SK-N-MC (cell line): Measurements from ENCODE around the gene CDKAL1.

Experiments
- EZH2 ChIP-seq: fragments of 200-600 bp; sonication (generic); IDR thresholded peaks from one replicate; pipeline ENCODE4 v1.6.1; 2017; ENCODE audit warnings: antibody characterized with exemption
- FOXP2 ChIP-seq: optimal IDR thresholded peaks from 2 replicates; pipeline ENCODE3; 2011; ENCODE audit warnings: mild to moderate bottlenecking, moderate library complexity; ENCODE audit not compliant: insufficient read depth; ENCODE audit errors: extremely low read length, control extremely low read depth
- POLR2AphosphoS5 ChIP-seq: IDR thresholded peaks from 2 replicates; pipeline ENCODE4 v1.6.1; 2012; ENCODE audit warnings: mild to moderate bottlenecking, low read depth, low read length, borderline replicate concordance

DNA sequence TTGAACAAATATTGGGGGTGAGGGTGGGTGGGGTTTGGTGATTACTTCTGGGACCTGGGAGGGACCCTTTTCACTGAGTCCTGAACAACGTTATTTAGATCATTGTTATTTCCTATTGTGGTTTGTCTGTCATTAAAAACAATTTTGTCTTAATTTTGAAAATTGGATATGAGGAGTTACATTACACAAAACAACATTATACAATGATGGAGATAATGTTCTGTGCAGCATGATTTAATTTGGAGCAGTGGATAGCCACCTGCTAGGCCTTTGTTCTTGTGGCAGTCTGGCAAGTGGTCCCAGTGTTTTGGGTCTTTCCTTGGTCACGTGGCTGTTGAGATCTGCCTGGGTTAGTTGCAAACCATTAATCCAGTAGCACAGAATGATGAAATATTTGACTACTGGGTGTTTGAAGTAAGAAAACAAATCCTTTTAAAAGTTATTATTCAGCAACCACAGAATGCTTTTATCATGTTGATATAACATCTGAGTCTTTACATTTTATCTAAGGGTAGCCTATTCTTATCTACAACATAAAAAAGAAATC lies 172.8 kb downstream of the CDKAL1 start:
- no peak for TF ChIP-seq EZH2
- no peak for TF ChIP-seq POLR2AphosphoS5
- TF ChIP-seq FOXP2, result no peak
